ENCODE data around the gene SEMG2. TPM values are rescaled to one million over a fixed set of nuclear protein-coding genes. Genes with fewer than 3 reads are reported as not detected.

The SEMG2 gene
- total RNA-seq, 1 experiment from 2014 or later = not detected

GRCh38 chr20:45191926-45192325, 29.2 kb upstream of the SEMG2 start:
- no peak overlapping the region for H3K27ac ChIP-seq (ENCODE audit: low read depth, low read length, poor library complexity, severe bottlenecking)
- BruUV-seq (replicated peaks) = no TSS peak
- POLR2A ChIA-PET (ENCODE audit: low non-redundant PET) = interaction anchor here (0.6 kb wide), 1 partner anchor 12 kb away, joined by 5 read pairs; no protein-coding TSS in a partner anchor
- TF ChIP-seq CTCF (conservative IDR thresholded peaks at IDR 0.05; ENCODE audit: low read depth, low read length) (no peak), EZH2 (IDR thresholded peaks at IDR 0.05; ENCODE audit: borderline replicate concordance, low read depth, low read length, poor library complexity, severe bottlenecking) (no peak)
- no peaks in the 10 kb centered on the region for H3K9me3 ChIP-seq (ENCODE audit: low read depth, low read length, poor library complexity, severe bottlenecking)
- H3K36me3 ChIP-seq (ENCODE audit: insufficient read depth, low read length, poor library complexity, severe bottlenecking) = no peaks in the 10 kb centered on the region
- no peak for DNase-seq (ENCODE audit: low spot score)
- H3K27me3 ChIP-seq (replicated peaks; ENCODE audit: insufficient read depth, low read depth, low read length, poor library complexity) = no peaks in the 10 kb centered on the region
- H3K4me3 ChIP-seq (ENCODE audit: low read depth, low read length, poor library complexity, severe bottlenecking) = no peak overlapping the region
- CTCF ChIA-PET = no interaction called here
- intact Hi-C loops (cut with micrococcal nuclease; ENCODE audit: unreplicated experiment) = no loop called here
- no peaks in the 10 kb centered on the region for H3K4me1 ChIP-seq (ENCODE audit: insufficient read depth, low read length, poor library complexity, severe bottlenecking)

DNA sequence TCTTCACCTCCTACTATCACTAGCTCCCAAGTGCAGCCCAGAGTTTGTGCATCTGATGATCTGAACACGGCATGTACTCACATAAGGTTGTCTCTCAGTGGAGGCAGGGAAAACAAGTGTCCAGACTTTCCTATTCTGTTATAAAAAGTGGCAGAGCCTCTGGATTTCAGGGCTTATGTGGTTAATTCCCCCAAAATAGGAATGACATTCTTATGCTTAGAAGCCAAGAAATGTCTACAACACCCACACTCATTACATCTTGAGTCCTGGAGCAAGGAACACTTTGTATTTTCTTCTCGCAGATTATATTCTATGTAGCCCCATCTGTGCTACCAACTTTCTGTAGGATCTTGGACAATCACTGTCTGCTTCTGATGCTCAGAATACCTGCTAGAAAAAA, 27.8 kb upstream of the SEMG2 start:
- CTCF ChIA-PET = no interaction called here
- intact Hi-C loops (cut with micrococcal nuclease; ENCODE audit: unreplicated experiment) = no loop called here
- TF ChIP-seq EZH2 (IDR thresholded peaks at IDR 0.05; ENCODE audit: borderline replicate concordance, low read depth, low read length, poor library complexity, severe bottlenecking) (no peak), CTCF (conservative IDR thresholded peaks at IDR 0.05; ENCODE audit: low read depth, low read length) (no peak)
- BruUV-seq (replicated peaks) = no TSS peak
- POLR2A ChIA-PET (ENCODE audit: low non-redundant PET) = no interaction called here
- Histone ChIP-seq H3K9me3 (ENCODE audit: low read depth, low read length, poor library complexity, severe bottlenecking) (no peaks in the 10 kb centered on the region), H3K4me3 (ENCODE audit: low read depth, low read length, poor library complexity, severe bottlenecking) (no peak overlapping the region), H3K27ac (ENCODE audit: low read depth, low read length, poor library complexity, severe bottlenecking) (no peak overlapping the region), H3K4me1 (ENCODE audit: insufficient read depth, low read length, poor library complexity, severe bottlenecking) (no peaks in the 10 kb centered on the region), H3K27me3 (replicated peaks; ENCODE audit: insufficient read depth, low read depth, low read length, poor library complexity) (no peaks in the 10 kb centered on the region), H3K36me3 (ENCODE audit: insufficient read depth, low read length, poor library complexity, severe bottlenecking) (no peaks in the 10 kb centered on the region)
- no peak for DNase-seq (ENCODE audit: low spot score)

DNA sequence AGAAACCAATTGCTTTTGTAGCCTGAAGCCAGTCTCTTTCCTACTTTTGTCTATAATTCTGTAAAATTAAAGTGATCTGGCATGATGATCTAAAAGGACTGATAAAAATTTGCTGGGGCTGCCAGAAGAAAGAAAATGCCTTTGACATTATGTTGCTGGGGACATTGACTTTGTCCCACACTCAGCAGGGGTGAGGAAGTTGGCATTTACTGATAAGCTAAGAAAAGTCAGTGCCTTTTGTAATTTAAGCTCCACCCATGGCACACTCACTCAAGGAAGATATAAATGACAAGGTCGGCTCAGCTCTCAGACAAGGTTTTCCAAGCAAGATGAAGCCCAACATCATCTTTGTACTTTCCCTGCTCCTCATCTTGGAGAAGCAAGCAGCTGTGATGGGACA, 14.4 kb upstream of the SEMG2 start, which contains the start of gene SEMG1:
Gene SEMG1 (plus strand): TSS at position 309 of the 400 bp plus-strand sequence. CDS start 21 bp downstream, at position 330.
- no peaks in the 10 kb centered on the region for H3K36me3 ChIP-seq (ENCODE audit: insufficient read depth, low read length, poor library complexity, severe bottlenecking)
- intact Hi-C loops (cut with micrococcal nuclease; ENCODE audit: unreplicated experiment) = no loop called here
- ChIA-PET CTCF (no interaction called here), POLR2A (ENCODE audit: low non-redundant PET) (no interaction called here)
- TF ChIP-seq EZH2 (IDR thresholded peaks at IDR 0.05; ENCODE audit: borderline replicate concordance, low read depth, low read length, poor library complexity, severe bottlenecking) (no peak), CTCF (conservative IDR thresholded peaks at IDR 0.05; ENCODE audit: low read depth, low read length) (no peak)
- H3K27me3 ChIP-seq (replicated peaks; ENCODE audit: insufficient read depth, low read depth, low read length, poor library complexity) = no peaks in the 10 kb centered on the region
- BruUV-seq (replicated peaks) = no TSS peak
- peaks cover 7% of the 10 kb centered on the region for H3K4me1 ChIP-seq (ENCODE audit: insufficient read depth, low read length, poor library complexity, severe bottlenecking)
- no peaks in the 10 kb centered on the region for H3K9me3 ChIP-seq (ENCODE audit: low read depth, low read length, poor library complexity, severe bottlenecking)
- peak; percentile 83 for DNase-seq (ENCODE audit: low spot score)
- H3K27ac ChIP-seq (ENCODE audit: low read depth, low read length, poor library complexity, severe bottlenecking) = no peak within 1 kb of the TSS
- H3K4me3 ChIP-seq (ENCODE audit: low read depth, low read length, poor library complexity, severe bottlenecking) = no peak within 1 kb of the TSS

Data from A673 (cell line).